Epithelial cell of prostate (primary cell): ENCODE data around the gene PPTC7.
A peak's percentile ranks its signal among the peaks of the same experiment; 100 is the strongest.
"Not testable (repeated sequence)": the region's sequence is repeated elsewhere in the genome, so short reads cannot be mapped to it uniquely, and the experiment has no call there.

Source experiments
- DNase-seq: peaks from one replicate; pipeline ENCODE4 v3.0.0-alpha.2; 2011; ENCODE audit warnings: low read depth, low spot score
- H3K27ac ChIP-seq: fragments of 450-650 bp; 2 replicates; pipeline ENCODE4 v1.5.1; 2017; ENCODE audit warnings: mild to moderate bottlenecking

PPTC7 gene

GRCh38 chr12:110587102-110587501 is 4.0 kb upstream of the PPTC7 start:
- H3K27ac ChIP-seq, DNase-seq: not testable (repeated sequence)

GRCh38 chr12:110585231-110585799 is 2.2 kb upstream of the PPTC7 start:
- DNase-seq: no peak
- peak overlapping the region; percentile 53 for H3K27ac ChIP-seq

- no peak for DNase-seq
- peak overlapping the region; percentile 66 for H3K27ac ChIP-seq
These were observed 612 bp downstream of the PPTC7 start for GRCh38 chr12:110582276-110583136.

DNA sequence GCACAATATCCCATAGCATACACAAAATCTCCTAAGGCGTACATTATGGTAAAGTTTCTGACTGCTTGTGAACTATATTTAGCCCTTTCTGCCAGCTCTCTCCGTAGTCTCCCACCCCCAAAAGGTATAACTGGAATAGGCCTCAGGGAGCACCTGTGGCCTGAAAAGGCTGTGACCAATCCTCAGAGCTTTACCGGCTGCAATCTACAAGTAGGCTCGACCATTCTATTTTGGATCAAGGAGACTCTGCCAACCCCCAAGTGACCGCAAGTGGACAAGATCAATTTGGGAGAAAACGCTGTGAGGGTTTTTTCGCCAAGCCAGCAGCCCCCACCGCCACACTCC is 1.2 kb downstream of the PPTC7 start:
- H3K27ac ChIP-seq: peak overlapping the region; percentile 66
- no peak for DNase-seq

- H3K27ac ChIP-seq: peak overlapping the region; percentile 99
- DNase-seq: no peak
These were observed 3.4 kb downstream of the PPTC7 start for GRCh38 chr12:110579535-110580253.

GRCh38 chr12:110578694-110579534 is 4.2 kb downstream of the PPTC7 start:
- no peak for DNase-seq
- H3K27ac ChIP-seq: peak overlapping the region; percentile 99

DNA sequence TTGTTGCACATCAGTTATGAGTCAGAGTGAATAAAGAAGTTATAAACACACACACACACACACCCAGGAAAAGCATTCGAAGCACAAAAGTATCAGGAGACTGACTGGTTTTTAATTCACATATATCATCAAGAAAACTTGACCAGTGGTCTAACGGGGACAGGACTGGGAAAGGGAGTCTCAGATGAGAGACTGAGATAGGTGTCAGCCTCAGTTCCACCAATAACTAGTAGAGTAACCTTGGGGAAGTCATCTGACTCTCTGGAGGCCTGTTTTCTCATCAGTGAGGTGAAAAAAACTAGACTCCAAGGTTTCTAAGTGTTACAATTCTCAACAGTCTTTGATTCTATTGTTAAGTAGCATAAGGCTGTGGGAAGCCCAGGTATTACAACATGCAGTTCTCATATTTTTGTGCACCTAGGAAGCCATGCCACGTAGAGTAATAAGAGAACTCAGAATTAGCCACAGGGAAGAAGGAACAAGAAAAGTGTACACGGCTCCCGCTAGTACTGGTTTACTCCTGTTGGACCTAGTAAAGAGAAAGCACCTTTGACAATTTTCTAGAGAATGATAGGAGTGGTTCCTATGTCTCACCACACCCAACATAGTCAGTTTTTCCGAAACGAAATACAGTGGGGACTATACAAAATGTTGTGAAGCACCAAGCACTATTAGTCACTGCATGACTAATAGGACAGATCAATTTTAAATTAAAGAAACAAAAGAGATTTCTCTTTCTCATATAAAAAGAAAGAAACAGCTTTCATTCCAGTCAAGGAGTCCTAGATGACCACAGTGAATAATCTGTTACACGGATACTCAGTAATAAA is 5.0 kb downstream of the PPTC7 start:
- DNase-seq: peak; percentile 89
- peak overlapping the region; percentile 99 for H3K27ac ChIP-seq

DNA sequence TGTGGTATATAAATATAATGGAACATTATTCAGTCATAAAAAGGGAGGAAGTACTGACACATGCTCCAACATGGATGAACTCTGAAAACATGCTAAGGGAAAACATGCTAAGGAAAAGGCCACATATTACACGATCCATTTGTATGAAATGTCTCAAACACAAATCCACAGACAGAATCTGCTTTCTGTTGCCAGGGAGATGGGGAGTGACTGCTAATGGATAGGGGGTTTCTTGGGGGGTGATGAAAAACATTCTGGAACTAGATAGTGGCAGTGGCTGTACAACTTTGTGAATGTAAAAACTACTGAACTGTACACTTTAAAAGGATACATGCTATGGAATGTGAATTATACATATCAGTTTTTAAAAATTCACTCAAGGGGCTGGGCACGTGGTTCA is 6.6 kb downstream of the PPTC7 start:
- H3K27ac ChIP-seq: peak overlapping the region; percentile 99
- no peak for DNase-seq

- peak overlapping the region; percentile 99 for H3K27ac ChIP-seq
- DNase-seq: no peak
These were observed 7.8 kb downstream of the PPTC7 start for GRCh38 chr12:110575326-110575725.

- DNase-seq, H3K27ac ChIP-seq: not testable (repeated sequence)
These were observed 8.3 kb downstream of the PPTC7 start for GRCh38 chr12:110574717-110575230.

GRCh38 chr12:110574044-110574443 is 9.1 kb downstream of the PPTC7 start:
- no peak for DNase-seq

DNA sequence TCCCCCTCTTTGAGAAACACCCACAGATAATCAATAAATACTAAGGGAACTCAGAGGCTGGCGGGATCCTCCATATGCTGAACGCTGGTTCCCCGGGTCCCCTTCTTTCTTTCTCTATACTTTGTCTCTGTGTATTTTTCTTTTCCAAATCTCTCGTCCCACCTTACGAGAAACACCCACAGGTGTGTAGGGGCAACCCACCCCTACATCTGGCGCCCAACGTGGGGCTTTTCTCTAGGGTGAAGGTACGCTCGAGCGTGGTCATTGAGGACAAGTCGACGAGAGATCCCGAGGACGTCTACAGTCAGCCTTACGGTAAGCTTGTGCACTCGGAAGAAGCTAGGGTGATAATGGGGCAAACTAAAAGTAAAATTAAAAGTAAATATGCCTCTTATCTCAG is 12.3 kb downstream of the PPTC7 start:
- not testable (repeated sequence) for DNase-seq
- peak overlapping the region; percentile 71 for H3K27ac ChIP-seq

More at GRCh38 chr12:110574044-110574443, 9.1 kb downstream of the PPTC7 start:
- no peak overlapping the region for H3K27ac ChIP-seq

DNA sequence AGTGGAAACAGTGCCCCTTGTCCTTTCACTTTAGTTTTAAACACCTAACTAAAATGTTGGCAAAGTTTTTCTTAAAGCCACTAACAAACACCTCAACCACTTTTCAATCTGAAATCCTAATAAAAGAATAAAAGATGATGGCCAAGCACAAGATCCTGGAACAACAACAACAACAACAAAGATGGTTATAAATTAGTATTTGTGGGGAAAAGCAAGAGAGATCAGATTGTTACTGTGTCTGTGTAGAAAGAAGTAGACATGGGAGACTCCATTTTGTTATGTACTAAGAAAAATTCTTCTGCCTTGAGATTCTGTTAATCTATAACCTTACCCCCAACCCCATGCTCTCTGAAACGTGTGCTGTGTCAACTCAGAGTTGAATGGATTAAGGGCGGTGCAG is 13.3 kb downstream of the PPTC7 start:
- H3K27ac ChIP-seq: peak overlapping the region; percentile 71
- not testable (repeated sequence) for DNase-seq

GRCh38 chr12:110568752-110569151 is 14.4 kb downstream of the PPTC7 start:
- H3K27ac ChIP-seq: no peak overlapping the region
- no peak for DNase-seq

DNA sequence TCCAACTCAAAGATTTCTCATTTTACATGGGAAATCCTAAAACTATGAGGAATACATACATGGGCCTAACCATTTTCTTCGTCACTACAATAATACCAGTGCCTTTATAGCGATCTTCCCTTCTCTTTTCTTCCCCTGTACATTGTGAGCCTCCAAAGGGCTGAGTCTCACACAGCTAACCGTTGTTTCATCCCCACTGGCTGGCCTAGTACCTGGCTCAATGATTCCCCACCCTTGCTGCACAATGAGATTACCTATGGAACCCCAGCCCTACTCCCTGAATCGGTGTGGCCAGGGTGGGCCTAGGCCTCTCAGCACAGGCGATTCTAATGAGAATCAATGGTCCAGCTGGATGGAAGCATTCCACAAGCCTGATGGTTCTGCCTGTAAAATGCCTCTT is 16.1 kb downstream of the PPTC7 start:
- no peak for DNase-seq
- H3K27ac ChIP-seq: peak overlapping the region; percentile 83

DNA sequence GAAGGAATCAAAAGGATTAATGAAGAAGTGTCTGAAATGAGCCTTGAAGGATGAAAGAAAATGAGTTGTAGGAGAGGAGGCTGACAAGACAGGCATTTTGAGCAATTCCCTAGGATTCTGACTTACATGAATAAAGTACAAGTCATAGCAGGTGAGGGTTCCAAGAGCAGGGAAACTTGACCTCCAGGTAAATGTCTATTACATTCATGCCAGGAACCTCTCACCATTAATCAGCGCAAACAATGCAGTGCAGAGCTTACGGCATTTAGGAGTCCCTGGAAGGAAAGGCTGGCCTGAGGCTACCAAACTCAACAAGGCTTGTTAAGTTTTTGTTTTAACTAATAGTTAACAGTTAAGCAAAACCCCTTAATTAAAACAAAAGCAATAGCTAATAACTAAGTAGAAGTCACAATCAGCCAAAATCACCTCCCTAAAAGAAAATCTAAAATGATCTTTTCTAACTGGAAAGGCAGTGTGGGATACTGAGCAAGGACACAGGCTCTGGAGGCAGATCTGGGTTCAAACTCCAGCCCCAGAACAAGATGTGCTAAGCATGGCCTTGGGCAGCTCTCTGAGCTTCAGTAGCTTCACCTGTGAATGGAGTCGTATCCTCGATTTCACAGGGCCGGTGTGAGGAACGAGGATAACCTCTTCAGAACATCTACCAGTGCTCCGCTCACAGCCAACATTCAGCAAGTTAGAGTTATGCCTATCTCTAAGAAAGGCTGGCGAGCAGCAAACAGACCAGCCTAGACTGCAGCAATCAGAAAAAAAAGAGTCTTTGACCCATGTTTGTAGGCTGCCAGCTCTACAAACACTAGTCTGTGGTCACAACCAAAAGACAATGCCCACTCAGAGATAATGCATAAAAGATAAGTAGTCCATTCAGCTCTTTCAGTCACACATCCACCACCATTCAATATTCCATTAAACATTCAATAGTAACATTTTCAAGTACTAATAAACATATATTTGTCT is 16.9 kb downstream of the PPTC7 start:
- peak; percentile 63 for DNase-seq
- H3K27ac ChIP-seq: peak overlapping the region; percentile 83

DNA sequence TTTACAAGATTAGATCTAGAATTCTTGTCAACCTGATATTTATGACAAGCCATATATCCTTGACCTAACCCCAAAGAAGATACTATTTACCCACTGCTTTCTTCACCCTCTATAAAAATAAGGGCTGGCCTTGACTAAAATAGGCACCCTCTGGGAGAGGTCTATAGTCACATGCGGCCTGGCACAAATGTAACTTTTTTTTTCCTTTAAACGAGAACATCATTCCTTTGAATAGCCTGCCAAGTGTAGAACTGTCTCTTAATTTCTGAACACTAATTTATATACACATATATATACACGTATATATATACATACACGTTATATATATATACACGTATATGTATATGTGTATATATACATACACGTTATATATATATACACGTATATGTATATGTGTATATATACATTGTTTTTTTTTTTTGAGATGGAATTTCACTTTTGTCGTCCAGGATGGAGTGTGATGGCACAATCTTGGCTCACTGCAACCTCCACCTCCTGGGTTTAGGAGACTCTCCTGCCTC is 18.6 kb downstream of the PPTC7 start:
- H3K27ac ChIP-seq: peak overlapping the region; percentile 83
- no peak for DNase-seq
